ENCODE results near the gene ITGA4.

The ITGA4 gene

GRCh38 chr2:181554061-181554830, 97.1 kb downstream of the ITGA4 start:
- TF ChIP-seq CTCF (IDR thresholded peaks at IDR 0.05; ENCODE audit: control extremely low read depth, extremely low read depth, low read depth, missing control alignments), result no peak
- CTCF ChIA-PET, result no interaction called here
- no peak for DNase-seq (ENCODE audit: extremely low spot score)
- POLR2A ChIA-PET, result no interaction called here

- CTCF ChIA-PET, result interaction anchor here (0.7 to 1.3 kb wide), 4 partner anchors 8 to 62 kb away, joined by 3 to 4 read pairs (median 3); no protein-coding TSS in a partner anchor
- no peak for DNase-seq (ENCODE audit: extremely low spot score)
- no peak for TF ChIP-seq CTCF (IDR thresholded peaks at IDR 0.05; ENCODE audit: control extremely low read depth, extremely low read depth, low read depth, missing control alignments)
- POLR2A ChIA-PET, result no interaction called here
These were observed 101.2 kb downstream of the ITGA4 start for GRCh38 chr2:181558371-181558770.

GRCh38 chr2:181563101-181563692, 106.0 kb downstream of the ITGA4 start:
- no peak for DNase-seq (ENCODE audit: extremely low spot score)
- no peak for TF ChIP-seq CTCF (IDR thresholded peaks at IDR 0.05; ENCODE audit: control extremely low read depth, extremely low read depth, low read depth, missing control alignments)
- POLR2A ChIA-PET, result no interaction called here
- CTCF ChIA-PET, result no interaction called here

GRCh38 chr2:181566334-181567032, 109.3 kb downstream of the ITGA4 start:
- POLR2A ChIA-PET, result no interaction called here
- CTCF ChIA-PET, result interaction anchor here (1.6 to 2.5 kb wide), 4 partner anchors 10 to 148 kb away, joined by 4 to 11 read pairs (median 5); no protein-coding TSS in a partner anchor
- TF ChIP-seq CTCF (IDR thresholded peaks at IDR 0.05; ENCODE audit: control extremely low read depth, extremely low read depth, low read depth, missing control alignments), result no peak
- DNase-seq (ENCODE audit: extremely low spot score), result no peak

- CTCF ChIA-PET, result interaction anchor here (0.9 to 8.6 kb wide), 4 partner anchors 8 to 148 kb away, joined by 3 to 83 read pairs (median 4); no protein-coding TSS in a partner anchor
- TF ChIP-seq CTCF (IDR thresholded peaks at IDR 0.05; ENCODE audit: control extremely low read depth, extremely low read depth, low read depth, missing control alignments), result no peak
- POLR2A ChIA-PET, result no interaction called here
- DNase-seq (ENCODE audit: extremely low spot score), result no peak
These were observed 112.9 kb downstream of the ITGA4 start for GRCh38 chr2:181570059-181570458.

- peak; percentile 9 for TF ChIP-seq CTCF (IDR thresholded peaks at IDR 0.05; ENCODE audit: control extremely low read depth, extremely low read depth, low read depth, missing control alignments)
- DNase-seq (ENCODE audit: extremely low spot score), result no peak
- CTCF ChIA-PET, result interaction anchor here (0.7 to 8.6 kb wide), 7 partner anchors 9 to 144 kb away, joined by 3 to 83 read pairs (median 3); no protein-coding TSS in a partner anchor
- POLR2A ChIA-PET, result no interaction called here
These were observed 113.9 kb downstream of the ITGA4 start for GRCh38 chr2:181570833-181571661.
